A549 (cell line): ENCODE data around the gene RING1. TPM values are rescaled to one million over a fixed set of nuclear protein-coding genes. Genes with fewer than 3 reads are reported as not detected.

Experiments used
- ATAC-seq, 2 experiments: fragments of 200-7000 bp in 1 of 2; fragments of >200 bp in 1 of 2; cut with Nextera tagmentation in 1 of 2; cut with Tn5 transposase in 1 of 2; 3 replicates each; pipeline versions ENCODE4 v1.8.0 to v1.9.1; 2018 to 2020; ENCODE audit warnings: mild to moderate bottlenecking in 1 of 2, moderate library complexity in 1 of 2
- CTCF ChIA-PET: fragments of 300-600 bp; sonication (Branson Sonifier 250); formaldehyde crosslinking; extraction: SDS; loops from one replicate; lab custom pipeline; 2021; ENCODE audit warnings: antibody characterized with exemption, inconsistent platforms; lab: Yijun Ruan, JAX
- POLR2A ChIA-PET: fragments of 350-600 bp; formaldehyde crosslinking; extraction: SDS; loops from one replicate; lab custom pipeline; 2021; ENCODE audit warnings: antibody characterized with exemption, inconsistent platforms; lab: Yijun Ruan, JAX
- DNase-seq, 2 experiments: peaks; one replicate each; pipeline versions ENCODE4 v3.0.0 to v3.0.0-alpha.2; 2011 to 2016; ENCODE audit warnings: low read depth in 1 of 2, low spot score in 1 of 2
- FAIRE-seq: peaks from 2 replicates; lab custom pipeline; 2011; peaks lifted over from hg19 to GRCh38; lab: Jason Lieb, UNC
- H3K27ac ChIP-seq, 2 experiments: fragments of >200 bp; sonication (Bioruptor Twin); formaldehyde crosslinking; 3 replicates each; pipeline ENCODE4 v1.5.1; 2016 to 2017
- H3K4me1 ChIP-seq: fragments of >200 bp; sonication (Bioruptor Twin); formaldehyde crosslinking; 3 replicates; pipeline ENCODE4 v1.6.1; 2016
- H3K4me2 ChIP-seq: fragments of >200 bp; sonication (Bioruptor Twin); formaldehyde crosslinking; 3 replicates; pipeline ENCODE4 v1.6.1; 2016
- H3K4me3 ChIP-seq: fragments of >200 bp; sonication (Bioruptor Twin); formaldehyde crosslinking; 3 replicates; pipeline ENCODE4 v1.5.1; 2016
- H3K9me3 ChIP-seq: fragments of >200 bp; sonication (Bioruptor Twin); formaldehyde crosslinking; 3 replicates; pipeline ENCODE4 v1.6.1; 2016
- CHD4 ChIP-seq: fragments of 200-600 bp; sonication (generic); IDR thresholded peaks from 2 replicates; pipeline ENCODE4 v1.6.1; 2016; ENCODE audit warnings: antibody characterized with exemption, mild to moderate bottlenecking, borderline replicate concordance
- EHF ChIP-seq: fragments of 250-450 bp; sonication (Bioruptor Pico); IDR thresholded peaks from 2 replicates; pipeline ENCODE4 v1.5.0; 2020; ENCODE audit warnings: mild to moderate bottlenecking
- EHMT2 ChIP-seq: fragments of 200-600 bp; sonication (generic); IDR thresholded peaks from 2 replicates; pipeline ENCODE4 v1.6.1; 2016; ENCODE audit warnings: antibody characterized with exemption, low read depth, mild to moderate bottlenecking, moderate library complexity
- EP300 ChIP-seq, 2 experiments: fragments of >200 bp; sonication (Bioruptor Twin); formaldehyde crosslinking; IDR thresholded peaks; 2 replicates in 1 of 2; 3 replicates in 1 of 2; pipeline ENCODE4 v1.6.1; 2016 to 2017
- FOSB ChIP-seq: fragments of 250-450 bp; sonication (Bioruptor Pico); IDR thresholded peaks from 2 replicates; pipeline ENCODE4 v1.5.0; 2020; ENCODE audit warnings: mild to moderate bottlenecking, moderate library complexity
- FOXS1 ChIP-seq: fragments of 250-450 bp; sonication (Bioruptor Pico); IDR thresholded peaks from 2 replicates; pipeline ENCODE4 v1.5.0; 2020; ENCODE audit warnings: mild to moderate bottlenecking, moderate library complexity
- GATA3 ChIP-seq: IDR thresholded peaks from 2 replicates; pipeline ENCODE4 v1.6.1; 2012; ENCODE audit warnings: borderline replicate concordance
- HDAC2 ChIP-seq: fragments of 200-600 bp; sonication (generic); IDR thresholded peaks from 2 replicates; pipeline ENCODE4 v1.6.1; 2016
- HOXA7 ChIP-seq: fragments of 250-450 bp; sonication (Bioruptor Pico); IDR thresholded peaks from 2 replicates; pipeline ENCODE4 v1.5.0; 2020; ENCODE audit warnings: mild to moderate bottlenecking, moderate library complexity
- HOXB13 ChIP-seq: fragments of 250-450 bp; sonication (Bioruptor Pico); IDR thresholded peaks from 2 replicates; pipeline ENCODE4 v1.5.0; 2020; ENCODE audit warnings: low read depth, mild to moderate bottlenecking, moderate library complexity
- JUNB ChIP-seq: fragments of >200 bp; sonication (Bioruptor Twin); formaldehyde crosslinking; IDR thresholded peaks from 2 replicates; pipeline ENCODE4 v1.6.1; 2016
- KDM5A ChIP-seq: fragments of 200-600 bp; sonication (generic); IDR thresholded peaks from 2 replicates; pipeline ENCODE4 v1.6.1; 2016; ENCODE audit warnings: antibody characterized with exemption, mild to moderate bottlenecking
- MAZ ChIP-seq: fragments of 150-350 bp; IDR thresholded peaks from 2 replicates; pipeline ENCODE4 v1.6.1; 2014; ENCODE audit warnings: antibody characterized with exemption, low read depth, low read length, borderline replicate concordance
- NFE2L2 ChIP-seq: fragments of 150-350 bp; conservative IDR thresholded peaks from 2 replicates; pipeline ENCODE4 v1.6.1; 2014; ENCODE audit warnings: low read length
- NPAS2 ChIP-seq: fragments of 250-450 bp; sonication (Bioruptor Pico); IDR thresholded peaks from 2 replicates; pipeline ENCODE4 v1.8.0; 2022; ENCODE audit warnings: mild to moderate bottlenecking, moderate library complexity, borderline replicate concordance
- PHF8 ChIP-seq: fragments of 200-600 bp; sonication (generic); IDR thresholded peaks from 2 replicates; pipeline ENCODE4 v1.6.1; 2016; ENCODE audit warnings: low read depth, mild to moderate bottlenecking, antibody characterized with exemption, moderate library complexity, borderline replicate concordance
- POLR2A ChIP-seq: IDR thresholded peaks from 2 replicates; pipeline ENCODE4 v1.6.1; 2012; ENCODE audit warnings: mild to moderate bottlenecking, low read length
- POLR2AphosphoS2 ChIP-seq: conservative IDR thresholded peaks from 2 replicates; pipeline ENCODE4 v1.6.1; 2012; ENCODE audit warnings: low read length, improper control_type of control experiment, inconsistent platforms
- RAD21 ChIP-seq, 2 experiments: fragments of >200 bp in 1 of 2; sonication (Bioruptor Twin) in 1 of 2; formaldehyde crosslinking in 1 of 2; IDR thresholded peaks in 1 of 2; conservative IDR thresholded peaks in 1 of 2; 2 replicates in 1 of 2; 3 replicates in 1 of 2; pipeline ENCODE4 v1.6.1; 2012 to 2018; ENCODE audit warnings: inconsistent platforms in 1 of 2
- RCOR1 ChIP-seq: fragments of 150-350 bp; IDR thresholded peaks from 2 replicates; pipeline ENCODE4 v1.6.1; 2014; ENCODE audit warnings: antibody characterized with exemption, low read length, low read depth
- RFX5 ChIP-seq: fragments of 450-650 bp; IDR thresholded peaks from 2 replicates; pipeline ENCODE4 v1.7.1; 2014; ENCODE audit warnings: antibody characterized with exemption, mild to moderate bottlenecking, moderate library complexity
- SMC3 ChIP-seq: fragments of >200 bp; sonication (Bioruptor Twin); formaldehyde crosslinking; IDR thresholded peaks from 3 replicates; pipeline ENCODE4 v1.6.1; 2018; ENCODE audit warnings: inconsistent platforms
- ZC3H11A ChIP-seq: fragments of 450-650 bp; IDR thresholded peaks from 2 replicates; pipeline ENCODE4 v1.6.1; 2014; ENCODE audit warnings: antibody characterized with exemption, mild to moderate bottlenecking
- WGBS: methylation state at CpG from one replicate; pipeline ENCODE4 v1.1.6; 2017; ENCODE audit errors: missing lambda C conversion rate; 5-methylcytosine and 5-hydroxymethylcytosine counted together
- polyA plus RNA-seq, 4 experiments: library from polyadenylated mRNA; depleted of rRNA in 3 of 4; stranded (reverse); fragments of >200 nt; fragmentation: RNase III in 1 of 4; extraction: RNeasy Plus Mini Kit Qiagen cat#74134 plus additional on column Dnase treatment in 1 of 4; gene quantifications; 2 replicates in 3 of 4; 3 replicates in 1 of 4; pipeline ENCODE4 v1.2.3, GENCODE V29; 2011 to 2017
- TF ChIP-seq, protein P1 (sequence below): IDR thresholded peaks from 2 replicates; pipeline ENCODE4 v1.6.1; 2012; ENCODE audit warnings: low read depth, borderline replicate concordance
- TF ChIP-seq, protein P2 (sequence below): fragments of 250-450 bp; sonication (Bioruptor Pico); IDR thresholded peaks from 2 replicates; pipeline ENCODE4 v1.5.0; 2021; ENCODE audit warnings: mild to moderate bottlenecking, moderate library complexity, borderline replicate concordance

RING1 gene
- polyA plus RNA-seq, 2 of the 4 experiments (the other 2 are of a cell fraction) = 12.7 to 35.0 TPM

DNA sequence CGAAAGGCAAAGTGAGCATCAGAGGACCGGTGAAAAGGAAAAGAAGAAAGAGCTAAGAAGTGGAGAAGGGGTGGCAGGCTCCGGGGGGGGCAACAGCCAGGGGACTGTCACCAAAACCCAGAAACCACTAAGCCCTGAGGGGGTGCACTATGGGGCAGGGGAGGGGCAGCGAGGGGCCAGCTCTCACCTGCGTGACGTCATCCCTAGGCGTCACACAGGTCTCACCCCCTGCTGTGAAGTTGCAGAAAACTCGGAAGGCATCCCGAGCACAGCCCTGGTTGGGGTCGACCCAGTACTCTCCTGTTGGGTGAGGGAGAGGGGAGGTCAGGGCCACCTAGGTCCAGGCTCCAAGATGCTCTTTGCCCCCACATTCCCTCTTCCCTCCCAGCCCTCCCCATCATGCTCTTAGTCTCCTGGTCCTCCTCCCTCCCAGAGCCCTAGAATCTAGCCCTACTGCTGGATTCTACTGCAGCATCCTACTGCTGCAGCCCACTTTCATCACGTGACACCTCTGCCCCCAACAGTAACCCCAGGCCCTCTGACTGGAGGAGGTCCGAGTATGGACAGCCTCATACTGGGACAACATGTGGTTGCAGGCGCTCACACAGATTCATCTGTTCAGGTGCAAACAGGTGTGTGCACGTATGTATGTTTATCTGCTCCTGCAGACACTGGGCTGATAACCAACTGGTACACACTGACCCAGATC lies 43.5 kb upstream of the RING1 start:
- ChIA-PET POLR2A (no interaction called here), CTCF (interaction anchor here (0.6 to 2.7 kb wide), 8 partner anchors 8 to 326 kb away, joined by 3 to 7 read pairs (median 4); partner anchors contain the start of gene TAP2)
- no peak overlapping the region for H3K4me3 ChIP-seq
- no peaks in the 10 kb centered on the region for H3K9me3 ChIP-seq
- TF ChIP-seq, protein P1, sequence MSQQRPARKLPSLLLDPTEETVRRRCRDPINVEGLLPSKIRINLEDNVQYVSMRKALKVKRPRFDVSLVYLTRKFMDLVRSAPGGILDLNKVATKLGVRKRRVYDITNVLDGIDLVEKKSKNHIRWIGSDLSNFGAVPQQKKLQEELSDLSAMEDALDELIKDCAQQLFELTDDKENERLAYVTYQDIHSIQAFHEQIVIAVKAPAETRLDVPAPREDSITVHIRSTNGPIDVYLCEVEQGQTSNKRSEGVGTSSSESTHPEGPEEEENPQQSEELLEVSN = no peak
- TF ChIP-seq HOXB13 (CRISPR knock-in tag) = no peak
- H3K4me1 ChIP-seq = peaks cover 14% of the 10 kb centered on the region; the same call in 2 of the 3 replicates
- no peak for ATAC-seq
- no peak overlapping the region for H3K27ac ChIP-seq
- DNase-seq = no peak
- no peak overlapping the region for H3K4me2 ChIP-seq
- FAIRE-seq = no peak
- 48% methylated on average over 11 of the region's 14 CpGs for WGBS

DNA sequence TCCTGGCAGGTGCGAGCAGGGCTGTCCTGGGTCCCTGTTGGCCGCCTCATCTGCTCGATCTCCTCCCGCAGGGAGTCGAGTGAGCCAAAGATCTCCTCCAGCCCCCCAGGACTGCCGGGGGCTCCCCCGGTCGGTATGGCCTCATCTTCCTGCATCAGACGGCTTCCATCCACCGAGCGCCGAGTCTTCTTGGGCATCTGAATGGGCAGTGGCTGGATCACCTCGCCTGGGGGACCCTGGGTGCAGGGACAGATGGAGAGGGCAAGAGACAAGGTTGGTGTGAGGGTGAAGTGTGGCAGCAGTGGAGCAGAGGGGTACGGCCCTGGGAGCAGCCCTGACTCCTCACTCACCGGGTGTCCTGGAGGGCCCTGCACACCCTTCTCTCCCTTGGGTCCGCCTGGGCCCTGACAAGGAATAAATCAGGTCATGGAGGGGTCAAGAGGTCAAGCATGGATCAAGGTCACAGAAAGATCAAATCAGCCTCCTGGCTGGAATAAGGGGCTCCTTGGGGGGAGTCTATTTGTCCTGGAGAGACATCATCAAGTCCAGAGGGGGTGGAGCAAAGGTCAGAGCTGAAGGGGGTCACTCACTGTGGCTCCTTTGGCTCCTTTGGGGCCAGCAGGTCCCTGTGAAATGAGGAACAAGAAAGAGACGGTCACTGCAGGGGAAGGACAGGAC lies 42.6 kb upstream of the RING1 start:
- no peaks in the 10 kb centered on the region for H3K9me3 ChIP-seq
- TF ChIP-seq JUNB (no peak), EP300 (IDR thresholded peaks at IDR 0.05) (no peak), POLR2A (no peak), GATA3 (no peak), RAD21 (conservative IDR thresholded peaks at IDR 0.05 in 1 of 2, IDR thresholded peaks at IDR 0.05 in 1 of 2) (no peak), HDAC2 (no peak), HOXA7 (CRISPR knock-in tag) (no peak), RFX5 (no peak), KDM5A (no peak)
- no peak overlapping the region for H3K4me2 ChIP-seq
- WGBS = 63% methylated on average over 4 of the region's 17 CpGs
- ATAC-seq (no peak), FAIRE-seq (no peak), DNase-seq (no peak)
- H3K4me1 ChIP-seq = peaks cover 13% of the 10 kb centered on the region; the same call in 2 of the 3 replicates
- CTCF ChIA-PET = interaction anchor here (0.7 to 2.7 kb wide), 3 partner anchors 11 to 180 kb away, joined by 3 to 7 read pairs (median 3); no protein-coding TSS in a partner anchor
- POLR2A ChIA-PET = no interaction called here
- no peak overlapping the region for H3K27ac ChIP-seq
- no peak overlapping the region for H3K4me3 ChIP-seq

DNA sequence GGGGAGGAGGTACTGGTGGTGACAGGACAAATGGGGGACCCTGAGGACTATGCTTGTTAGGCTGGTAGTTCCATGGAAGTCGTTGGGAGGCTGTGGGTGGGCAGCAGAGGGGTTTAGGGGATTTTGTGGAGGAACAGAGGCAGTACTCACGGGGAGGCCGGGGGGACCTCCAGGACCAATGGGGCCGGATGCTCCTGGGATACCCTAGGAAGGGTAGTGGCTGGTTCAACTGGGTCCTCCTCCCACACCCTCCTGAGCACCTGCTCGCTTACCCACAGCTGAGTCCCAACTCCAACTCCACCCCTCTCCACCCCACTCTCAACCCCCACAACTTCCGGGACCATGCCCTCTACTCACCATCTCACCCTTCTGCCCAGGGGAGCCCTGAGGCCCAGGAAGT lies 41.9 kb upstream of the RING1 start:
- Histone ChIP-seq H3K4me3 (no peak overlapping the region), H3K4me2 (no peak overlapping the region), H3K4me1 (peaks cover 7% of the 10 kb centered on the region; the same call in 1 of the 3 replicates), H3K9me3 (no peaks in the 10 kb centered on the region), H3K27ac (no peak overlapping the region)
- ChIA-PET POLR2A (no interaction called here), CTCF (interaction anchor here (2.7 kb wide), 1 partner anchor 82 kb away, joined by 7 read pairs; no protein-coding TSS in a partner anchor)
- DNase-seq (no peak), FAIRE-seq (no peak), ATAC-seq (no peak)
- WGBS = 81% methylated on average over 6 of the region's 6 CpGs
- TF ChIP-seq CHD4 (no peak), NPAS2 (CRISPR knock-in tag) (no peak), FOXS1 (no peak), NFE2L2 (no peak), EHMT2 (no peak), SMC3 (no peak), MAZ (no peak), RCOR1 (no peak), FOSB (no peak), PHF8 (no peak), POLR2AphosphoS2 (no peak), ZC3H11A (no peak), EHF (CRISPR knock-in tag) (no peak), HOXB13 (CRISPR knock-in tag) (no peak)
- TF ChIP-seq, protein P2, sequence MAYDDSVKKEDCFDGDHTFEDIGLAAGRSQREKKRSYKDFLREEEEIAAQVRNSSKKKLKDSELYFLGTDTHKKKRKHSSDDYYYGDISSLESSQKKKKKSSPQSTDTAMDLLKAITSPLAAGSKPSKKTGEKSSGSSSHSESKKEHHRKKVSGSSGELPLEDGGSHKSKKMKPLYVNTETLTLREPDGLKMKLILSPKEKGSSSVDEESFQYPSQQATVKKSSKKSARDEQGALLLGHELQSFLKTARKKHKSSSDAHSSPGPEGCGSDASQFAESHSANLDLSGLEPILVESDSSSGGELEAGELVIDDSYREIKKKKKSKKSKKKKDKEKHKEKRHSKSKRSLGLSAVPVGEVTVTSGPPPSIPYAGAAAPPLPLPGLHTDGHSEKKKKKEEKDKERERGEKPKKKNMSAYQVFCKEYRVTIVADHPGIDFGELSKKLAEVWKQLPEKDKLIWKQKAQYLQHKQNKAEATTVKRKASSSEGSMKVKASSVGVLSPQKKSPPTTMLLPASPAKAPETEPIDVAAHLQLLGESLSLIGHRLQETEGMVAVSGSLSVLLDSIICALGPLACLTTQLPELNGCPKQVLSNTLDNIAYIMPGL (CRISPR knock-in tag) = no peak
